IMR-90 (cell line): ENCODE results near the gene NKX2-3.

Source experiments
- CEBPB ChIP-seq: IDR thresholded peaks from 2 replicates; pipeline ENCODE4 v1.6.1; 2012; ENCODE audit warnings: low read depth, low read length, improper control_type of control experiment
- MAFK ChIP-seq: IDR thresholded peaks from 2 replicates; pipeline ENCODE4 v1.6.1; 2012; ENCODE audit warnings: low read depth, low read length, improper control_type of control experiment
- RAD21 ChIP-seq: IDR thresholded peaks from 2 replicates; pipeline ENCODE4 v1.6.1; 2012; ENCODE audit warnings: low read length, improper control_type of control experiment
- TF ChIP-seq, protein P1 (sequence below): conservative IDR thresholded peaks from 2 replicates; pipeline ENCODE4 v1.5.1; 2012; ENCODE audit warnings: mild to moderate bottlenecking, low read depth, low read length, improper control_type of control experiment

DNA sequence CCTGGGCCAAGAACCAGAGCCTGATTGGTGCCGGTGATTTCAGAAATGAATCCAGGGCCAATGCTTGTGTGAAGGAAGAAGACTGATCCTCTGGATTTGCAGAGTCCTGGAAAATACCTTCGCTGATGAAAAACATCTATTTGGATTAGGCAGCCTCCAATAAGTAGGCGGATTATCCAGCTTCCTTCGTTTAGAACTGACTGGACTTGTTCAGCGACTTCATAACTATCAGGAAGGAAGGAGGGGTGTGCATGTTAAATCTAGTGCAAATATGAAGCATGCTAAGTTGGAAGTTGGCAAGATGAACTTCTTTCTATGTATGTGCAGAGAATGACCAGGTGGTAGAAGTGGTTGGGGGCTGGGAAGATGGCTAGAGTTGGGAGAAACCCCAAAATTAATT lies 41.0 kb downstream of the NKX2-3 start:
- TF ChIP-seq MAFK = no peak
- no peak for TF ChIP-seq RAD21
- TF ChIP-seq, protein P1, sequence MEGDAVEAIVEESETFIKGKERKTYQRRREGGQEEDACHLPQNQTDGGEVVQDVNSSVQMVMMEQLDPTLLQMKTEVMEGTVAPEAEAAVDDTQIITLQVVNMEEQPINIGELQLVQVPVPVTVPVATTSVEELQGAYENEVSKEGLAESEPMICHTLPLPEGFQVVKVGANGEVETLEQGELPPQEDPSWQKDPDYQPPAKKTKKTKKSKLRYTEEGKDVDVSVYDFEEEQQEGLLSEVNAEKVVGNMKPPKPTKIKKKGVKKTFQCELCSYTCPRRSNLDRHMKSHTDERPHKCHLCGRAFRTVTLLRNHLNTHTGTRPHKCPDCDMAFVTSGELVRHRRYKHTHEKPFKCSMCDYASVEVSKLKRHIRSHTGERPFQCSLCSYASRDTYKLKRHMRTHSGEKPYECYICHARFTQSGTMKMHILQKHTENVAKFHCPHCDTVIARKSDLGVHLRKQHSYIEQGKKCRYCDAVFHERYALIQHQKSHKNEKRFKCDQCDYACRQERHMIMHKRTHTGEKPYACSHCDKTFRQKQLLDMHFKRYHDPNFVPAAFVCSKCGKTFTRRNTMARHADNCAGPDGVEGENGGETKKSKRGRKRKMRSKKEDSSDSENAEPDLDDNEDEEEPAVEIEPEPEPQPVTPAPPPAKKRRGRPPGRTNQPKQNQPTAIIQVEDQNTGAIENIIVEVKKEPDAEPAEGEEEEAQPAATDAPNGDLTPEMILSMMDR = no peak
- TF ChIP-seq CEBPB = no peak
